Measurements from ENCODE around the gene TMEM167B. TPM values are rescaled to one million over a fixed set of nuclear protein-coding genes. Genes with fewer than 3 reads are reported as not detected.

Gene TMEM167B
- total and polyA plus RNA-seq, 7 donors, result 19.8 to 56.0 (median 30.8) TPM

DNA sequence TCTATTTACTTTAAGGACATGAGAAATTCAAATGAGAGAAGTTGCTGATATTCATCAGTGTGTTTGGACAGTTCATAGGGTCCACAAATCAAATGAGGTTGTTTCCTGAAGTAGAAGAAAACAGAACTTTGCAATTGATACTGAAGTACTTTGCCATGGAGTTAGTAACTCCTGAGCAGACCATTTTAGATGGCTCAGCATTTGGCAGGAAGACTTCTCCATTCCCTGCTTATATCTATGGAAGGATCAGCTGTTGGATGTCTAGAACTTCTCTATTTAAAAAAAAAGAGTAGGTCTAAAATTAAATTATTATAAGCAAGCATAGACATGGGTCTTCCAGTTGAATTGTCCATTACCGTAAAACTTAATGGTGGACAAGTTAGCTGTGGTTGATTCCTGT is 5.1 kb downstream of the TMEM167B start:
- no peak for DNase-seq
- WGBS, 3 donors, result 94 to 95% (median 94%) methylated on average over 1 of the region's 1 CpG
- Histone ChIP-seq H3K4me3 (no peak overlapping the region), H3K36me3 (ENCODE audit: insufficient read depth in 1 of 2, low read depth in 1 of 2) (peaks cover 6 to 52% of the 10 kb centered on the region in 2 donors), H3K9me3 (no peaks in the 10 kb centered on the region), H3K4me1 (peaks cover 50% of the 10 kb centered on the region), H3K27ac (peak overlapping the region; percentile 67), H3K27me3 (ENCODE audit: insufficient read depth in 3 of 3, low read length in 2 of 3) (no peaks in the 10 kb centered on the region)
- ATAC-seq, result no peak
- TF ChIP-seq, protein P1, sequence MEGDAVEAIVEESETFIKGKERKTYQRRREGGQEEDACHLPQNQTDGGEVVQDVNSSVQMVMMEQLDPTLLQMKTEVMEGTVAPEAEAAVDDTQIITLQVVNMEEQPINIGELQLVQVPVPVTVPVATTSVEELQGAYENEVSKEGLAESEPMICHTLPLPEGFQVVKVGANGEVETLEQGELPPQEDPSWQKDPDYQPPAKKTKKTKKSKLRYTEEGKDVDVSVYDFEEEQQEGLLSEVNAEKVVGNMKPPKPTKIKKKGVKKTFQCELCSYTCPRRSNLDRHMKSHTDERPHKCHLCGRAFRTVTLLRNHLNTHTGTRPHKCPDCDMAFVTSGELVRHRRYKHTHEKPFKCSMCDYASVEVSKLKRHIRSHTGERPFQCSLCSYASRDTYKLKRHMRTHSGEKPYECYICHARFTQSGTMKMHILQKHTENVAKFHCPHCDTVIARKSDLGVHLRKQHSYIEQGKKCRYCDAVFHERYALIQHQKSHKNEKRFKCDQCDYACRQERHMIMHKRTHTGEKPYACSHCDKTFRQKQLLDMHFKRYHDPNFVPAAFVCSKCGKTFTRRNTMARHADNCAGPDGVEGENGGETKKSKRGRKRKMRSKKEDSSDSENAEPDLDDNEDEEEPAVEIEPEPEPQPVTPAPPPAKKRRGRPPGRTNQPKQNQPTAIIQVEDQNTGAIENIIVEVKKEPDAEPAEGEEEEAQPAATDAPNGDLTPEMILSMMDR (IDR thresholded peaks at IDR 0.05), result no peak
- intact Hi-C loops (cut with DNase I), result no loop called here

DNA sequence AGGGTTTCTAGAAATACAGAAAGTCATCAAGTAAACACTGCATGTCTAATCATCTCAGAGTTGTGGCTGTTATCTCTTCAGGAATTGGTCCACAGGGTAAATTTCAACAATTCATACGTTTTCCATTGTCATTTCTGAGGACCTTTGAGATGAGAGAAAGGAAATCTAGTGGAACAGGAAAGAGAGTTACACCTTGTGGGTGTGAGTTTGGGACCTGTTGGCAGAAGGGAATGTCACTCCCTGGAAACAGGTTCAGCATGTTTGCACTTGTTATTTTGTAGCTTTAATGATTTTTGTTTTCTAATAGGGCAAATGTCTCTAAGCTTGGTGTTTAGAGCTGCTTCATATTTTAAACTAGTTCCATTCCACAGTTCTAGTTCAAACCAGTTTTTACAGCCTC is 5.6 kb downstream of the TMEM167B start:
- H3K27me3 ChIP-seq (ENCODE audit: insufficient read depth in 3 of 3, low read length in 2 of 3), result no peaks in the 10 kb centered on the region
- H3K36me3 ChIP-seq (ENCODE audit: insufficient read depth in 1 of 2, low read depth in 1 of 2), result peaks cover 6 to 52% of the 10 kb centered on the region in 2 donors
- no peaks in the 10 kb centered on the region for H3K9me3 ChIP-seq
- TF ChIP-seq, protein P1 (IDR thresholded peaks at IDR 0.05), result no peak
- peaks cover 50% of the 10 kb centered on the region for H3K4me1 ChIP-seq
- H3K4me3 ChIP-seq, result no peak overlapping the region
- DNase-seq, result no peak
- 56 to 68% (median 58%) methylated on average over 1 of the region's 1 CpG for WGBS, 3 donors
- intact Hi-C loops (cut with DNase I), result no loop called here
- peak overlapping the region; percentile 67 for H3K27ac ChIP-seq
- ATAC-seq, result no peak

DNA sequence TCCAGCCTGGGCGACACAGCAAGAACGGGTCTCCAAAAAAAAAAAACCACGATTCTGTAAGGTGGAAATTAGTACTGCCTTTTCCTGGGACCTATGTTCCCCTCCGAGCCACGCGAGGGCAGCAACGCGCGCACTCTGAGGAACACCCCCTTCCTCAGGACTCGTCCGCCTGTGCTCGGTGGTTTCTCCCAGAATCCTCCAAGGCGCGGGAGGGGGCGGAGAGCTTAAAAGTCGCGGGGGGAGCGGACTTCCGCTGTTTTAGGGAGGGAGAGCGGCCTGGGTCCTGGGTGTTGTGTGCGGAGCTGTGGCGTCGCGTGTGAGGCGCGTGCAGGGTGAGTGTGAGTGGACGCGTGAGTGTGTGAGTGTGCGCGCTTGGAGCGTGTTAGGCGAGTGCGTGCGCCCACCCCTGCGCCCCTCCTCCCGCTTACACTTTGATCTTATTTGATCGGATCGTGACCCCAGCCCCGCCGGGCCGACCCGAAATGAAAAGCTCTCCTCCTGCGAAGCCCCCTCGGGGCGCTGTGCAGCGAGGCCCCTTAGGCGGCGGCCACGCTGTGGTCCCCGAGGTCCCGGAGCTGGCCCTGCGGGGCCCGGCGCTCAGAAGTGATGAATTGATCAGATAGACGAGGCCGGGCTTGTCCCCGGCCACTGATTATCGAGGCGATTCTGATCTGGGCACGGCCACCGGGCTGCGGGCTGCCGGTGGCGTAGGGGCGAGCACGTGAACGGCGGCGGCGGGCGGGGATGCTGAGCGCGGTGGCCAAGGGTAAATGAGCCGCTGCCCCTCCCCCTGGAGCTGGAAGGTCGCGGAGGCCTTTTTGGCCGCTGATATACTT is 9.6 kb downstream of the TMEM167B start:
- peak overlapping the region; percentile 97 for H3K27ac ChIP-seq
- no peaks in the 10 kb centered on the region for H3K27me3 ChIP-seq (ENCODE audit: insufficient read depth in 3 of 3, low read length in 2 of 3)
- peak overlapping the region; percentile 75 for H3K4me3 ChIP-seq
- H3K36me3 ChIP-seq (ENCODE audit: insufficient read depth in 1 of 2, low read depth in 1 of 2), result peaks cover 0 to 25% of the 10 kb centered on the region in 2 donors
- intact Hi-C loops (cut with DNase I), result loop anchor here (1.0 to 10.0 kb wide), 4 partner anchors 24 to 297 kb away; partner anchors contain the start of genes SARS1 (in 1 of the 2), SORT1 (in 1 of the 2) and TAF13 (in 1 of the 2)
- H3K9me3 ChIP-seq, result no peaks in the 10 kb centered on the region
- peak; percentile 98 for ATAC-seq
- DNase-seq, result peak; percentile 96 to 99
- H3K4me1 ChIP-seq, result peaks cover 21% of the 10 kb centered on the region
- TF ChIP-seq, protein P1 (IDR thresholded peaks at IDR 0.05), result peak; percentile 82
- 0% methylated on average over 74 to 77 of the region's 77 CpGs for WGBS, 3 donors

DNA sequence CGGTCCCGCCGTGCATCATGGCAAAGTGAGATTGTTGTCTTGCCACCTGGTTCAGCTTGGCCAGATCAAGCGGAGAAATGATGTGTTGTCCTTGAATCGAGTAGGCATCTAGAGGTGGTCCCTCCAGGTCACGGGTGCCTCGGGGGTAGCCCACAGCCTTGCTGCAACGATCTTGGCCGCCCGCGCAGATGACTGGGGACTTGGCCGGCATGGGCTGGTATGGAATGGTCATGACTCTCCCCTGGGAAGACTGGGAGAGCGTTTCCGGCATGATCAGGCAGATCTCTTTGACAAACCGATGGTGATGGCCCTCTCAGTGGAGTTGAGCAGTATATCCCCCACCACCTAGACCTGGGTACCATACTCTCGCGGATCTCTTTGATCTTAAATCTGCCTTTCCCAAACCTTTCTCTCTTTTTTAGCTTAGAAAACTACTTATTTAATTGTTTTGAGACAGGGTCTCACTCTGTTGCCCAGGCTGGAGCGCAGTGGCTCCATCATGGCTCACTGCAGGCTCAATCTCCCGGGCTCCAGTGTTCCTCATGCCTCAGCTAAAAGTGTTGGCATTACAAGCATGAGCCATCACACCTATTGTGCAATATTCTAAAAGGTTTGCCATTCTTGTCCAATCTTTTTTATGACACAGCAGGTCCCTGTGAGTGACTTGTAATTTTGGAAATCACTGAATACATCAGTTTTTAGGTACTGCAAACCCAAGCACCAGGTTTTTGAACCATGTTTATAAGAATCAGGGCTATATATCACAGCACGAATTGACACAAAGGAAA is 14.0 kb downstream of the TMEM167B start:
- intact Hi-C loops (cut with DNase I), result loop anchor here (5.0 to 10.0 kb wide), 3 partner anchors 90 to 293 kb away; partner anchors contain the start of genes SARS1 (in 1 of the 2) and SORT1 (in 1 of the 2)

More for the DNA sequence above, 14.0 kb downstream of the TMEM167B start:
- Histone ChIP-seq H3K4me1 (no peaks in the 10 kb centered on the region), H3K9me3 (no peaks in the 10 kb centered on the region), H3K27ac (no peak overlapping the region), H3K27me3 (ENCODE audit: insufficient read depth in 3 of 3, low read length in 2 of 3) (peaks cover 0 to 4% (median 0%) of the 10 kb centered on the region in 3 donors), H3K4me3 (no peak overlapping the region), H3K36me3 (ENCODE audit: insufficient read depth in 1 of 2, low read depth in 1 of 2) (no peaks in the 10 kb centered on the region)
- ATAC-seq, result no peak
- no peak for DNase-seq
- TF ChIP-seq, protein P1 (IDR thresholded peaks at IDR 0.05), result no peak
- 87 to 88% (median 87%) methylated on average over 20 of the region's 20 CpGs for WGBS, 3 donors

Measured in psoas muscle (tissue), 8 donors.